ENCODE measurements around the gene HNRNPH2.

DNA sequence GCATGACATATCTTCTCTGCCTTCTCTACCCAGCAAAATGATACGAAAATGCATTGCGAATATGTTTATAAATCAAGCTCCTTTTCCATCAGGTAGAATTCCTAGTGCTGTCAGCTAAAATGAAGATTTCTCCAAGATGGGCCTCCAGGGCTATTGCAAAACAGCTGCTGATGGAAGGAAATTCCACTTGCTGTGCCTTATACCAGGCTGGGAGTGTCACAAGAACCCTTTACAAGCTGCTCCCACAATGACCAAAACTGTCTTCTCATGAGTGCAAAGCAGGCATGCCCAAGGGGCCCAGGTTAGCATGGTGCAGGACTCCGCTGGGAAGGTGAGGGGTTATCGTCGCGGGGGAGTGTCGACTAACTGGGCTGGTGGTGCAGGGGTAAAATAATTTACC lies 8.7 kb downstream of the HNRNPH2 start:
- TF ChIP-seq, protein P1, sequence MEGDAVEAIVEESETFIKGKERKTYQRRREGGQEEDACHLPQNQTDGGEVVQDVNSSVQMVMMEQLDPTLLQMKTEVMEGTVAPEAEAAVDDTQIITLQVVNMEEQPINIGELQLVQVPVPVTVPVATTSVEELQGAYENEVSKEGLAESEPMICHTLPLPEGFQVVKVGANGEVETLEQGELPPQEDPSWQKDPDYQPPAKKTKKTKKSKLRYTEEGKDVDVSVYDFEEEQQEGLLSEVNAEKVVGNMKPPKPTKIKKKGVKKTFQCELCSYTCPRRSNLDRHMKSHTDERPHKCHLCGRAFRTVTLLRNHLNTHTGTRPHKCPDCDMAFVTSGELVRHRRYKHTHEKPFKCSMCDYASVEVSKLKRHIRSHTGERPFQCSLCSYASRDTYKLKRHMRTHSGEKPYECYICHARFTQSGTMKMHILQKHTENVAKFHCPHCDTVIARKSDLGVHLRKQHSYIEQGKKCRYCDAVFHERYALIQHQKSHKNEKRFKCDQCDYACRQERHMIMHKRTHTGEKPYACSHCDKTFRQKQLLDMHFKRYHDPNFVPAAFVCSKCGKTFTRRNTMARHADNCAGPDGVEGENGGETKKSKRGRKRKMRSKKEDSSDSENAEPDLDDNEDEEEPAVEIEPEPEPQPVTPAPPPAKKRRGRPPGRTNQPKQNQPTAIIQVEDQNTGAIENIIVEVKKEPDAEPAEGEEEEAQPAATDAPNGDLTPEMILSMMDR (conservative IDR thresholded peaks at IDR 0.05; ENCODE audit: low read depth in 2 of 2): no peak
- no peak for TF ChIP-seq POLR2AphosphoS5 (IDR thresholded peaks at IDR 0.05; ENCODE audit: low read depth)
- TF ChIP-seq EZH2 (IDR thresholded peaks at IDR 0.05; ENCODE audit: low read depth, unreplicated experiment): no peak
- TF ChIP-seq EZH2phosphoT487 (IDR thresholded peaks at IDR 0.05; ENCODE audit: unreplicated experiment): no peak
- no peak for TF ChIP-seq JUNB (IDR thresholded peaks at IDR 0.05; ENCODE audit: unreplicated experiment)
- TF ChIP-seq, protein P2, sequence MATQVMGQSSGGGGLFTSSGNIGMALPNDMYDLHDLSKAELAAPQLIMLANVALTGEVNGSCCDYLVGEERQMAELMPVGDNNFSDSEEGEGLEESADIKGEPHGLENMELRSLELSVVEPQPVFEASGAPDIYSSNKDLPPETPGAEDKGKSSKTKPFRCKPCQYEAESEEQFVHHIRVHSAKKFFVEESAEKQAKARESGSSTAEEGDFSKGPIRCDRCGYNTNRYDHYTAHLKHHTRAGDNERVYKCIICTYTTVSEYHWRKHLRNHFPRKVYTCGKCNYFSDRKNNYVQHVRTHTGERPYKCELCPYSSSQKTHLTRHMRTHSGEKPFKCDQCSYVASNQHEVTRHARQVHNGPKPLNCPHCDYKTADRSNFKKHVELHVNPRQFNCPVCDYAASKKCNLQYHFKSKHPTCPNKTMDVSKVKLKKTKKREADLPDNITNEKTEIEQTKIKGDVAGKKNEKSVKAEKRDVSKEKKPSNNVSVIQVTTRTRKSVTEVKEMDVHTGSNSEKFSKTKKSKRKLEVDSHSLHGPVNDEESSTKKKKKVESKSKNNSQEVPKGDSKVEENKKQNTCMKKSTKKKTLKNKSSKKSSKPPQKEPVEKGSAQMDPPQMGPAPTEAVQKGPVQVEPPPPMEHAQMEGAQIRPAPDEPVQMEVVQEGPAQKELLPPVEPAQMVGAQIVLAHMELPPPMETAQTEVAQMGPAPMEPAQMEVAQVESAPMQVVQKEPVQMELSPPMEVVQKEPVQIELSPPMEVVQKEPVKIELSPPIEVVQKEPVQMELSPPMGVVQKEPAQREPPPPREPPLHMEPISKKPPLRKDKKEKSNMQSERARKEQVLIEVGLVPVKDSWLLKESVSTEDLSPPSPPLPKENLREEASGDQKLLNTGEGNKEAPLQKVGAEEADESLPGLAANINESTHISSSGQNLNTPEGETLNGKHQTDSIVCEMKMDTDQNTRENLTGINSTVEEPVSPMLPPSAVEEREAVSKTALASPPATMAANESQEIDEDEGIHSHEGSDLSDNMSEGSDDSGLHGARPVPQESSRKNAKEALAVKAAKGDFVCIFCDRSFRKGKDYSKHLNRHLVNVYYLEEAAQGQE (IDR thresholded peaks at IDR 0.05; ENCODE audit: unreplicated experiment): no peak
- TF ChIP-seq, protein P3, sequence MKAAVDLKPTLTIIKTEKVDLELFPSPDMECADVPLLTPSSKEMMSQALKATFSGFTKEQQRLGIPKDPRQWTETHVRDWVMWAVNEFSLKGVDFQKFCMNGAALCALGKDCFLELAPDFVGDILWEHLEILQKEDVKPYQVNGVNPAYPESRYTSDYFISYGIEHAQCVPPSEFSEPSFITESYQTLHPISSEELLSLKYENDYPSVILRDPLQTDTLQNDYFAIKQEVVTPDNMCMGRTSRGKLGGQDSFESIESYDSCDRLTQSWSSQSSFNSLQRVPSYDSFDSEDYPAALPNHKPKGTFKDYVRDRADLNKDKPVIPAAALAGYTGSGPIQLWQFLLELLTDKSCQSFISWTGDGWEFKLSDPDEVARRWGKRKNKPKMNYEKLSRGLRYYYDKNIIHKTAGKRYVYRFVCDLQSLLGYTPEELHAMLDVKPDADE (IDR thresholded peaks at IDR 0.05): no peak
- TF ChIP-seq STAT1 (IDR thresholded peaks at IDR 0.05; ENCODE audit: unreplicated experiment): no peak
